Activated CD4-positive, alpha-beta T cell treated with anti-CD3 and anti-CD28 coated beads for 48 hours (primary cell): Measurements from ENCODE around the gene ITM2B.
"Not testable (repeated sequence)": the region's sequence is repeated elsewhere in the genome, so short reads cannot be mapped to it uniquely, and the experiment has no call there.

Experiments used
- DNase-seq: peaks from one replicate; pipeline ENCODE4 v3.0.0-alpha.2; 2020

ITM2B gene

DNA sequence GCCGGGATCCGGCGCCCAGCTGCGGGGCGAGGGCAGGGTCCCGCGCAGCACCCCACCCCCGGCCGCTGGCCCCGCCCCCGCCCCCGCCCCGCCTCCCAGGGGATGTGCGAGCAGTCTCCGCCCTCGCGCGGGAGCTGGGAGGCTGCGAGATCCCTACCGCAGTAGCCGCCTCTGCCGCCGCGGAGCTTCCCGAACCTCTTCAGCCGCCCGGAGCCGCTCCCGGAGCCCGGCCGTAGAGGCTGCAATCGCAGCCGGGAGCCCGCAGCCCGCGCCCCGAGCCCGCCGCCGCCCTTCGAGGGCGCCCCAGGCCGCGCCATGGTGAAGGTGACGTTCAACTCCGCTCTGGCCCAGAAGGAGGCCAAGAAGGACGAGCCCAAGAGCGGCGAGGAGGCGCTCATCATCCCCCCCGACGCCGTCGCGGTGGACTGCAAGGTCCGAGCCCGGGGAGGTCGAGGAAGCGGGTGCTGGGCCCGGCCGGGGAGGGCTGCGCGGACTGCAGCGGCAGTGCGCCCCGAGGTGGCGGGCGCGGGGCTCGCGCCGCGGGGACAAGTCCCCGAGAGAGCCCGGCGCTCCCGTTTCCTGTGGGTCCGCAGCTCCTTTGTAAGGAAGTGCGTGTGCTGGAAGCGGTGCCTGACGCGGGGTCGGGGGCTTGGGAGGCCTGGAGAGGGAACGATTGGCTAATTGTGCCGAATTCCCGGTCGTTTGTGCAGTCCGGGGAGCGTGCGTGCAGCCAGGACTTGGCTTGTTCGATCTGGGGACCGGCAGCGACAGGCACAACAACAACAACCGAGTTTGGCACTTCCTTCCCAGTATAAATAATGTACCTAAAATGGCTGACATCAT is at the start of gene ITM2B:
ITM2B (plus strand) TSS at position 161 of the 843 bp plus-strand sequence; CDS start at position 316, 155 bp downstream.
- peak; percentile 74 for DNase-seq

DNA sequence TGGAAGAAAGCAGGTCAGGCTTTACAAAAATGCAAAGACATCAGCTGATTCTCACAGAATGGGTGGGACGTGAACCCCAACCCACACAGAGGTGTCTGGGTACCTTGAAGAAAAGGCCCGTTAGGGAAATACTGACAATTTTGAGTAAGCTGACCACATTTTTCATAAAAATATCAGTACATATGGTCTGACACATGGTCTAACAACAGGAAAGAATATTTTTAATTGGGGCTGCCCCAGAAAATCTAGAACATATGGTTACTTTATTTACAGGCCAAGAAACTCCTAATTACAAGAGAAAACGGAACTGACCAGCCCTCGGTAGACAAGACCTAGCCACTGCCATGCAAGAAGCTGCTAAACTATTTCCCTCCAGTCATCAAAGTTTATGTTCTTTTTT is 48.7 kb upstream of the ITM2B start:
- DNase-seq: no peak

DNA sequence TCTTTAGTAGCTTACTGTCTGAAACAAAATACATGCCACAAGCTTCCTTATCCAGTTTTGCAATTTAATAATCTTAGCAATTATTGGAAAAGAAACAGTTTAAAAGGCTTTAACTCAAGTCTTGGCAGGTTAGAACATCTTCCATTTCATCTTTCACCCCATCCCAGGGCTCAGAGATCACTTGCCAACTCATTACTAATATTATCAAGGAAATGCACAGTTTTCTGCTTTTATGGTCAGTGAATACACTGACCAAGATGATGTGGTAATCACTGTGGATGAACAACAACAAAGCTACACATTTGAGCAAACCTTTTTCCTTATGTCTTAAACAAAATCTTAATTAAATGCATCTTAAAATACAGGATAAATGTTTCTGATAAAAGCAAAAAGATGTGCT is 48.0 kb upstream of the ITM2B start:
- no peak for DNase-seq

DNA sequence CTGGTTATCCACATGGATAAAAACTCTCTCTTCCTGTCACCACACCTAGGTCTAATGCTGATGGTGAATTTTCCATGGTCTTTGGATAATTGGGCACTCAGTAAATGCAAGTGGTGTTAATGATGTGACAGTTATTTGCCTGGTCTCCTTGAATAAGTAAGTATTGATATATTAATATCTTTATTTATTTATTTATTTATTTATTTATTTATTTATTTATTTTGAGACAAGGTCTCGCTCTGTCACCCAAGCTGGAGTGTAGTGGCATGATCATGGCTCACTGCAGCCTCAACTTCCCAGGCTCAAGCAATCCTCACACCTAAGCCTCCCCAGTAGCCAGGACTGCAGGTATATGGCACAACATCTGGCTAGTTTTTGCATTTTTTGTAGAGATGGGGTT is 46.3 kb upstream of the ITM2B start:
- no peak for DNase-seq

DNA sequence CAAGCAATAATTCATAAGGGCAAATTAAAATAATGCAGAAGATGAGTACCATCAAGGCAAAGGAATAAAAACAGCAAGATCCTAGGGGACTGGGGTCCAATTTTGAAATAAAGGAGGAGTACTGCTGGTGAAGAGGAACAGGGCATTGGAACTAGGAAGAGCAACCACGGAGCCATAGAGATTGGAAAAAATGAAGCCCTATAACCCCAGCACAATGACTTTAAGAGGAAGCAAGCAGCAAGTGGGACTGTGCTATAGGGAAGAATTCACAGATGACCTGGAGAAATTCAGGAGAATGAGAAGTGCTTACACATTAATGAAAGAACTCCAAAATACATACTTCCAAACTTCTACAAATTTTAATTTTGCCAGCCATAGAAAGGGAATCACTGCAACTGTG is 44.9 kb upstream of the ITM2B start:
- DNase-seq: no peak

DNA sequence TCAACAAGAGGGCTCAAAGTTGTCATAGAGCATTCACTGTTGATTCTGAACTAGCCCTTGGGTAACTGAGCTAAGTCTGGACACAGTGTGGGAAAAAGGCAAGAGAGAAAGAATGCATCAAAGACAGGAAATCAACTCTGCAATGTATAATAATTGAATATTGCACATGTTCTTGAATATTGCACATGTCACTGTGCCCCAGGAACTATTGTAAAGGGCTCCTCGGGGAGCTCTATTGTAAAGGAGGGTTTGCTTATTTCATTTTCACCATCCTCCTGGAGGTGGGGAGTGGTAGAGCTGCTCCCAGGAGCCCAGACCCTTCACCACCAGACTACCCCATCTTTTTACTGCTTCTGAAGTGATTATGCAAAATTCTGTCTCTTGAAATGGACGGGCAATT is 44.4 kb upstream of the ITM2B start:
- no peak for DNase-seq

DNA sequence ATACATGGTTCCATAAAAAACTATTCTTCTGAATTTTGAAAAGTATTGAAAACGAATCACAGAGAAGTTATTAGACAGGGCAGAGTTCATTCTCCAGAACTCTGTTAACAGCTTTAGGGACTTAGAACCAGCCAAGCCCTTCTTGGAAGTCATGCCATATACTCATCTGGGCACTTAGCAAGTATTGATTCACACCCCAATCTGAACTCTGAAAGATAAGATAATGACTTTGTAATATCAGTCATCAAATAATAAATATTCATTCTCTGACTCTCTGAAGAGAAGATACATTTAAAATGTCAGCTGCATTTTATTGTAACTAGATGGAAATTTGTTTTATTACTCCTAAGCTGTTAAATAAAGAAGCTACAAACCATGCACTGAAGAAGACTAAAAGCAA is 43.8 kb upstream of the ITM2B start:
- DNase-seq: no peak

DNA sequence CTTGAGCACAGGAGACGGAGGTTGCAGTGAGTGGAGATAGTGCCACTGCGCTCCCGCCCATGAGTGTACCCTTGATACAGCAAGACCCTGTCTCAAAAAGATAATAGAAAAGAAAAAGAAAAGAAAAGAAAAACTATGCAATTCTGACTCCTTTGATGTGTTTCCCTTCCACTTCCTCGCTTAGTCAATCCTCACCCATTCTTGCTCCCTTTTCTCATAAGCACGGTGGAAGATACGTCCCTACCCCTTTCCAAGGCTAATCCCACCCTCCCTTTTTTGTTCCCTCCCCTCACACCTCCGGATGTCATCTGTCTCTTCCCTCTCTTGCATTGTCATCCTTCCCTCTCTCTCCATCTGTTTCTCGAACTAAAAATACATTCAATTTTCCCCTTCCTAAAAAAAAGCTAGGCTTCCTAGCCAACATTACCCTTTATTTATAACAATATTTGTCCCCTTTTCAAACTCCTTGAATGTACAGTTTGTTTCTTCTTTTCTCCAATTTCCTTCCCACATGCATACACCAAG is 40.5 kb upstream of the ITM2B start:
- no peak for DNase-seq

DNA sequence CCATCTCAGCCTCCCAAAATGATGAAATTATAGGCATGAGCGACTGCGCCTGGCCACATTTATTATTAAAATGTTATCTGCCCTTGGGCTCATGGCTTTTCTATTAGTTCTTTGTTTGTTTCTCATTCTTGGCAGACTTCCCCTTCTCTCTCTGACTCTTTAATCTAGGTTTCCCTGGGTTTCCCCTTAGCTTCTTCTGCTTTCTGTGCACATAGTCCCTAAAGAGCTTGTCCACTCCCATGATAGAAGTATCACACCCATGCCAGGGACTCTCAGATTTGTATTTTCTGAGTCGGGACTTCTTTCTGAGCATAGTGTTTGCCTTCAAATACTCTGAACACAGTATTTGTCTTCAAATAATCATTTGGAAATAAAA is 38.6 kb upstream of the ITM2B start:
- no peak for DNase-seq

DNA sequence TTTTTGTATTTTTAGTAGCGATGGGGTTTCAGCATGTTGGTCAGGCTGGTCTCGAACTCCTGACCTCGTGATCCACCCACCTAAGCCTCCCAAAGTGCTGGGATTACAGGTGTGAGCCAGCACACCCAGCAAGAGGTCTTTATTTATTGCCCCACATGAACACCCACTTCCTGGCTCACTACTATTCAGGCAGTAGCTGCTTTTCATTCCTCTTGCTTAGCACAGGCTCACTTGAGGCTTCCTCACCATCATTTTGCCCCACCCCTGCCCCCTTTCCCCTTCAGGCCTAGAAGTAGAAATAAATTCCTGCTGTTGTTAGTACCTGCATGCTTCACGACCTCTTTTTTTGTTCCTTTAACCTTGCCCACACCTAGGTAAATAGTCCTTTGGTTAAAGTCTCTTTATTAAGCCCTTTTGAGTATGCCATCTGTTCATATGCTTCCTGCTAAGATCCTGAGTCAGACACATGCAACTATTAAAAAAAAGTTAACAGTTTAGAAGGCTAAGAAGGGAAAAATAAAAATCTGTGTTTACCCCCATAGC is 33.5 kb upstream of the ITM2B start:
- DNase-seq: no peak

DNA sequence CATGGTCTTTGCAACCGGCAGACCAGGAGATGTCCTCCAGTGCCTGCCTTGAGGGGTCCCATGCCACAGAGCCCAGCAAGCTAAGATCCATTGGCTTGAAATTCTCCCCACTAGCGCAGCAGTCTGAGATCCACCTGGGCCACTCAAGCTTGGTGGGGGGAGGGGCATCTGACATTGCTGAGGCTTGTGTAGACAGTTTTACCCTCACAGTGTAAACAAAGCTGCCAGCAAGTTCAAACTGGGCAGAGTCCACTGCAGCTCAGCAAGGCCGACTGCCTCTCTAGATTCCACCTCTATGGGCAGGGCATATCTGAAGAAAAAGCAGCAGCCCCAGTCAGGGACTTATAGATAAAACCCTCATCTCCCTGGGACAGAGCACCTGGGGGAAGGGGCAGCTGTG is 32.0 kb upstream of the ITM2B start:
- no peak for DNase-seq

DNA sequence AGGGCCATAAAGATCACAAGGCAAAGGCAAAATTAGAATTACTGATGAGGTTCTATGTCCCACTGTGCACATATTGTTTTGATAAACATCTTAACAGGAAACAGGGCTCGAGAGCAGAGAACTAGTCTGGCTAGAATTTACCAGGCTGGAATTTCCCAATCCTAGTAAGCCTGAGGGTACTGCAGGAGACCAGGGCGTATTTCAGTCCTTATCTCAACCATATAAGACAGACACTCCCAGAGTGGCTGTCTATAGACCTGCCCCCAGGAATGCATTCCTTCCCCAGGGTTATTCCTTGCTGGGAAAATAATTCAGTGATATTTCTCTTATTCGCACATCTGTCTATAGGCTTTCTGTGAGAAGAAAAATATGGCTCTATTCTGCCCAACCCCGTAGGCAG is 25.8 kb upstream of the ITM2B start:
- DNase-seq: not testable (repeated sequence)

DNA sequence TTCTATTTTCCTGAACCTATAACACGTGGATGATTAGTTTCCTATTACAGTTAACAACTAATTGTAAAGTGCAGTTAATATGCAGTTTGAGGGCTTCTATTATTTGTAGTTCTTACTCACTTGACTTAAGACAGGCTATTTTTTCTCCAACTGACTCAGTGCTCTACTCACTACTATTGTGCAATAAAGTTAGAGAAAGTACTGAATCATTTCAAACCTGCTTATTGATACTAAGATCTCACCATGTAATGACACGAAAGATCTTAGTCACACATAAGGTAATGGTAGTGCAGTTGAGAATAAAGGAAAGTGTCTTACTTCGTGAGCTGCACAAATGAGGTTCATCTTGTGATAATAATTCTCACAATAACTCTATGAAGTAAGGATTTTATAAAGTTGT is 22.8 kb upstream of the ITM2B start:
- DNase-seq: no peak

DNA sequence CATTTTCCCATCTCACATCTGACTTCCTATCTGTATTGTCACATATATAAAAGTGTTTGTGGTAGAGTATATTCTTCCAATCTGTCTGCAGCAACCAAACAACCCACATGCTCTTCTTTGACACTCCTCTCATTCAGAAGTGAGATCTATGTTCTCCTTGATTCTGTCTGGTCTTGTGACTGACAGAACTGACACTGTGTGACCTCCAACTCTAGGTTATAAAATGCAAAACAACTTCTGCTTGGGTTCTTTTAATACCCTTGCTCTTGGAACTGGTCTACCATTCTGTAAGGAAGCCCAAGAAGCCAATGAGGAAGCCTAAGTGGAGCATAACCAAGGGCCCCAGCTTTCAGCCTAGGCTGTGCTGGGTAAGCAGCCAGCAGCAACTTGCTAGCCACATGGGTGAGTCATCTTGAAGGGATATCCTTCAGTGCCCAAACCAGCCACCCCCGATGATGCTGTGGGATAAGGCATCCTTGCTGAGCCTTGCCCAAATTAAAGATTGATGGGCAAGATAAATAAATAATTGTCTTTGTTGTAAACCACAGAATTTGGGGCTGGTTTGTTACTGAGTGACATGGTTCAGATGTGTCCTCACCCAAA is 18.4 kb upstream of the ITM2B start:
- DNase-seq: peak; percentile 32

DNA sequence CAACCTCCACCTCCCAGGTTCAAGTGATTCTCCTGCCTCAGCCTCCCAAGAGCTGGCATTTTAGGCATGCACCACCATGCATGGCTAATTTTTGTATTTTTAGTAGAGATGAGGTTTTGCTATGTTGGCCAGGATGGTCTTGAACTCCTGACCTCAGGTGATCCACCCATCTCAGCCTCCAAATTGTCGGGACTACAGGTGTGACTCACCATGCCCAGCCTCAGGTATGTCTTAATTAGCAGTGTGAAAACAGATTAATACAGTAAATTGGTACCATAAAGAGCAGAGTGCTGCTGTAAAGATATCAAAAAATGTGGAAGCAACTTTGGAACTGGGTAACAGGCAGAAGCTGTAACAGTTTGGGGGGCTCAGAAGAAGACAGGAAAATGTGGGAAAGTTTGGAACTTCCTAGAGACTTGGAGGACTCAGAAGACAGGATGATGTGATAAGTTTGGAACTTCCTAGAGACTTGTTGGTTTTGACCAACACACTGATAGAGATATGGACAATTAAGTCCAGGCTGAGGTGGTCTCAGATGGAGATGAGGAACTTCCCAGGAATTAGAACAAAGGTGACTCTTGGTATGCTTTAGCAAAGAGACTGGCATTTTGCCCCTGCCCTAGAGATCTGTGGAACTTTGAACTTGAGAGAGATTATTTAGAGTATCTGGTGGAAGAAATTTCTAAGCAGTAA is 17.3 kb upstream of the ITM2B start:
- DNase-seq: not testable (repeated sequence)

DNA sequence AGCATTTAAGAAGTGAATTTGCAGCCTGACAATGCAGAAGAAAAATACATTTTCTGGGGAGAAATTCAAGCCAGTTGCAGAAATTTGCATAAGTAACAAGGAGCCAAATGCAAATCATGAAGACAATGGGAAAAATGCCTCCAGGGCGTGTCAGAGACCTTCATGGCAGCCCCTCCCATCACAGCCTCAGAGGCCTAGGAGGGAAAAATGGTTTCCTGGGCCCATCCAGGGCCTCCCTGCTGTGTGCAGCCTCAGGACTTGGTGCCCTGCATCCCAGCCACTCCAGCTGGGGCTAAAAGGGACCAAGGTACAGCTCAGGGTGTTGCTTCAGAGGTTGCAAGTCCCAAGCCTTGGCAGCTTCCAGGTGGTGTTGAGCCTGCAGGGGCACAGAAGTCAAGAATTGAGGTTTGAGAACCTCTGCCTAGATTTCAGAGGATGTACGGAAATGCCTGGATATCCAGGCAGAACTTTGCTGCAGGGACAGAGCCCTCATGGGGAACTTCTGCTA is 16.7 kb upstream of the ITM2B start:
- DNase-seq: no peak

DNA sequence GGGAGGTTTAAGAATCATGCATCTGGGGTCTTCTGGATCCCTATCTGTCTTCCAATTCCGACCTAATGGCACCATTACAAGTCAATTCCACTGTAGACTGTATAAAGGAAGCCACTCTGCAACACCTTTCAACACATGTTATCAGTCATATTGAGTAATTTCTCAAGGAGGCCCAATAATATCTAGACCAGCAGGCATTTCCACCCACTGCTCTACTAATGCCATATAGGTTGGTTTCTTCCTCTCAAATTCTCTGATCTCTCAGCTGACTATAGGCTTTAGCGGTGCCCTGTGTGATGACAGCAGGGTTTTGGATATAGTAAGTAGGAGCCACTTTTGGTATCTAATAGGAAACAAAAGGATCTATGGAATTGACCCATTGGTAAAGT is 12.4 kb upstream of the ITM2B start:
- DNase-seq: peak; percentile 37

DNA sequence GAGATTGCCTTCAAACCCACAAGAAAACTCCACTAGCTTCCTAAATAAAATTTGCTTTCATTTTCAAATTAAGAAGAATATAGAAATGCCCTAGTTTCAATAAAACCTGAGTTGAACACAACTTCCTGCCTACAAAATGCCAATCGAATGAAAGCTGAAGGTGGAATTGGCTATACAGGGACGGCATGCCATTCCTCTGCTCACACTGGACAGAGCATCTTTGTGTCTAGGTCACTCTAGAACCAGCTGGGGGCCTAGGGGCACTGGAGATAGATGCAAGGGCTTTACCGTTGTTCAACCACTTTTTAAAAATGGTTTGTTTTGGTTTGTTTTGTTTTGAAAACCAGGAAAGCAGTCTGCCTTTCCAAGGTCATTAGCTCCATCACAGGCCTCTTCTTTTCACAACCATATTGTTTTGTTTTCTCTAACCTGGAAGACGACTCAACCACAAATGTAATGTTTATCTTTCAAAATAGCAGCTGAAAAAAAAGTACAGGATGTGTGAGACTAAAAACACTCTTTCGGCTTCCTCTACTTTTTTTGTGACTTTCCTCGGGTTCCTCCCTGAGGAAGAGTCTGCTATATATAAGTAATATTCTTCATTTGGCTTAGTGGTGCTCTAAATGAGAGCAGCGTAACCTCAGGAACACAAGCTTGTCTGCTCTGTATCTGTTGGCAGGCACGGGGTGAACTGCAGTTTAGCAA is 11.9 kb upstream of the ITM2B start:
- DNase-seq: no peak

DNA sequence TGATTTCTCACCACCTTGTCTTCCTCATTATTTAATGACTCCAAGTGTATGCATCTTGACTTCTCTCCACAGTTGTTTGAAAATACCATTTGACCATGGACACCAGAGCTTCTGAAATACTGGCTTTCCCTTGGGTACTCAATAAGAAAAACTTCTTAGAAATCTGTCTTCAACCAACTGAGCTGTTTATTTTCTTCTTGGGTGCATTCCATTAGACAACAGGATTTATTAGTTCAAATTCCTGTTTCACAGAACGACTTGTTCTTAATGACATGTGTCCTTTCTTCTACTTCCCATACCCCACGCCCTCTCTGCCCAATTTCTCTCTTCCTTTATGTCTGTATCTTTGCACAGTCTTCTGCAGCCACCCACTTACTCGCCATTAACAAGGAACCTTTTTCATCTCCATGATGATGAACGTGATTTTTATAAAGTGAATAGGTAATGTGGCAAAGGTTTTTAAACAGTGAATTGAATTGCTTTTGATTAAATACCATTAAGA is 11.3 kb upstream of the ITM2B start:
- no peak for DNase-seq

DNA sequence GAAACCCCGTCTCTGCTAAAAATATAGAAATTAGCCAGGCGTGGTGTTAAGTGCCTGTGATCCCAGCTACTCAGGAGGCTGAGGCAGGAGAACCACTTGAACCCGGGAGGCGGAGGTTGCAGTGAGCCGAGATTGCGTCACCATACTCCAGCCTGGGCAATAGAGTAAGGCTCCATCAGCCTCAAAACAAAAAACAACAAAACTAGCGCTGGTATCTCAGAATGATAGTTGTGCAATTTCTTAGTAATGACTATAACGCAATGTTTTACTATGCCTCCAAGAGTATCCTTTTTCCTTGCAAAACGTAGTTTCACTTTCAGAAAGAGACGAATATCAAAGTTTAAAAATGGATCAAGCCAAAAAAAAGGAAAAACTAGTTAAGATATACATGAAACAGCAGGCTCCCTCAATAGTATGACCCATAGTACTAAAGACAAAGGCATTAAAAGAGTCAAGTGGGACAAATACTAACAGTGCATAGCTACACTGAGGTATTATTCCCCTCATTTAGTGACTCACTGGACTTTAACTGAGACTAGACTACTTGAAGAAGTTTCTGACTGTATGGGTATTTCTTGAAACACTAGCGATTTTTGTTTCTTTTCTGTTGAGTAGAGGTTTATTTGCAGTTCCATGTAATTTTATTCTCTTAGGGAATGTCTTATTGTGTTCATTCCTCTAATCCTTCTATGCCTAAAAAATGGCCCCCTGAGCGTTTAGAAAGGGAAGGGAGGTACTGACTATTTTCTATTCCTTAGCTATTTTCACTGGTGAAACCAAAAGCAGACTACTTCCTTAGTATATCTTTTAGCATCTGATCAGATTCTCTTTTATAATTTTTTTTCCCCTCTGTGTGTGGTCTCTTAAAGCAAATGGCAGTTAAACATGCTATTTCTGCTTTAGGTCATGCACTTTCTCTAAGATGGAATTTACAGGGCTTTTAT is 10.4 kb upstream of the ITM2B start:
- DNase-seq: no peak

DNA sequence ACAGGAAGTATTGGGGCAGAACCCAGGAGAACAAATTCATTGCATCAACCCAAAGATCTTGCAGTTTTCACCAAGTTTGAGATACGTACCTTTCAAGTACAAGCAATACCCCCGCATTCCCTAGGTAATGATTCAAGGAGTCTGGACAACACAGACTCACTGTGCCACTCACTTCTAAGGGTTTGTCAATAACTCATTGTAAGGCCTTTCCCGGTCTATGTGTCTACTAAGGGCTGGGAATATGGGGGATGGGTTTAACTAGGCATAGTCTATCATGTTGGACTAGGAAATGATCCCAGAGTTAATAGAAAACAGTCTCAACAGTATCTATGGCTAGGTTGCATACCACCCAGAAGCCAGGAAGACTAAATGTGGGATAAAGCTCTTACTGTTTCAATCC is 8.3 kb upstream of the ITM2B start:
- DNase-seq: no peak
